ENCODE measurements around the gene GRIK1.

Gene GRIK1

GRCh38 chr21:29649406-29649814 lies 290.4 kb downstream of the GRIK1 start:
- Histone ChIP-seq H4K20me1 (ENCODE audit: insufficient read depth, low read length, poor library complexity, severe bottlenecking) (no peaks in the 10 kb centered on the region), H3K4me1 (ENCODE audit: insufficient read depth, low read length, poor library complexity, severe bottlenecking) (no peaks in the 10 kb centered on the region), H3K9ac (ENCODE audit: low read depth, low read length, poor library complexity, severe bottlenecking) (no peak overlapping the region), H3F3A (ENCODE audit: low read depth) (no peaks in the 10 kb centered on the region), H2AFZ (ENCODE audit: low read length) (no peak overlapping the region), H3K9me3 (ENCODE audit: insufficient read depth, low read depth, low read length) (no peaks in the 10 kb centered on the region), H3K27me3 (ENCODE audit: insufficient read depth, low read length, poor library complexity, severe bottlenecking) (no peaks in the 10 kb centered on the region), H3K4me2 (ENCODE audit: low read depth, low read length, poor library complexity, severe bottlenecking) (no peak overlapping the region), H3K79me2 (ENCODE audit: insufficient read depth, low read length) (no peaks in the 10 kb centered on the region), H3K36me3 (ENCODE audit: insufficient read depth, low read length) (no peaks in the 10 kb centered on the region), H3K9me2 (replicated peaks; ENCODE audit: low read depth, low read length) (no peaks in the 10 kb centered on the region), H3K4me3 (ENCODE audit: low read length, poor library complexity, severe bottlenecking) (no peak overlapping the region)
- TF ChIP-seq, protein P1, sequence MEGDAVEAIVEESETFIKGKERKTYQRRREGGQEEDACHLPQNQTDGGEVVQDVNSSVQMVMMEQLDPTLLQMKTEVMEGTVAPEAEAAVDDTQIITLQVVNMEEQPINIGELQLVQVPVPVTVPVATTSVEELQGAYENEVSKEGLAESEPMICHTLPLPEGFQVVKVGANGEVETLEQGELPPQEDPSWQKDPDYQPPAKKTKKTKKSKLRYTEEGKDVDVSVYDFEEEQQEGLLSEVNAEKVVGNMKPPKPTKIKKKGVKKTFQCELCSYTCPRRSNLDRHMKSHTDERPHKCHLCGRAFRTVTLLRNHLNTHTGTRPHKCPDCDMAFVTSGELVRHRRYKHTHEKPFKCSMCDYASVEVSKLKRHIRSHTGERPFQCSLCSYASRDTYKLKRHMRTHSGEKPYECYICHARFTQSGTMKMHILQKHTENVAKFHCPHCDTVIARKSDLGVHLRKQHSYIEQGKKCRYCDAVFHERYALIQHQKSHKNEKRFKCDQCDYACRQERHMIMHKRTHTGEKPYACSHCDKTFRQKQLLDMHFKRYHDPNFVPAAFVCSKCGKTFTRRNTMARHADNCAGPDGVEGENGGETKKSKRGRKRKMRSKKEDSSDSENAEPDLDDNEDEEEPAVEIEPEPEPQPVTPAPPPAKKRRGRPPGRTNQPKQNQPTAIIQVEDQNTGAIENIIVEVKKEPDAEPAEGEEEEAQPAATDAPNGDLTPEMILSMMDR (conservative IDR thresholded peaks at IDR 0.05; ENCODE audit: low read length): no peak
- TF ChIP-seq EZH2phosphoT487 (IDR thresholded peaks at IDR 0.05; ENCODE audit: borderline replicate concordance): no peak

DNA sequence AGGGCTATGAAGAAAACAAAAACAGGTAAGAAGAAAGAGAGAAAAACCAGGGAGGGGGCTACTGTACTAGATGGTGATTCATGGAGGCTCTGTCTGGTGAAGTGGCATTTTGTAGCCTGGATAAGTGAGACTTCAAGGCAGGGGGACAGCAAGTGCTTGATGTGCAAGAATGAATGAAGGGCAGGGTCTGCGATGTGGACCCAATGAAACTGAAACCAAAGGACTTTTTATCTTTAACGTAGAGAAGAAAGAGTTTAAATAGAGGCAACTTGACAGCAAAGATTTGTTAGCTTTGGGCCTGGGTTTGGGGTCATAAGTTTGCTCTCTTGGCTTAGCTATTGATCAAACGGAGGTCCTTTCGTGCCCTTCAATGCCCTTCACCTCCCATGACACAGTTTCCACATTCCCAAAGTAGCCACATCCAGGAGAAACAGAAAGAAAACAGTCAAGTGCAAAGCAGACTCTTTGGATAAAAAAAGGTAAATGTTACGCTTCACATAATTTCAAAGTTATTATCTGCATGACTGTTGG lies 291.0 kb downstream of the GRIK1 start:
- Histone ChIP-seq H3K79me2 (ENCODE audit: insufficient read depth, low read length) (no peaks in the 10 kb centered on the region), H3K4me2 (ENCODE audit: low read depth, low read length, poor library complexity, severe bottlenecking) (no peak overlapping the region), H3K9ac (ENCODE audit: low read depth, low read length, poor library complexity, severe bottlenecking) (no peak overlapping the region), H3K9me3 (ENCODE audit: insufficient read depth, low read depth, low read length) (no peaks in the 10 kb centered on the region), H3F3A (ENCODE audit: low read depth) (no peaks in the 10 kb centered on the region), H3K27me3 (ENCODE audit: insufficient read depth, low read length, poor library complexity, severe bottlenecking) (no peaks in the 10 kb centered on the region), H4K20me1 (ENCODE audit: insufficient read depth, low read length, poor library complexity, severe bottlenecking) (no peaks in the 10 kb centered on the region), H3K9me2 (replicated peaks; ENCODE audit: low read depth, low read length) (no peaks in the 10 kb centered on the region), H3K4me3 (ENCODE audit: low read length, poor library complexity, severe bottlenecking) (no peak overlapping the region), H3K36me3 (ENCODE audit: insufficient read depth, low read length) (no peaks in the 10 kb centered on the region), H2AFZ (ENCODE audit: low read length) (no peak overlapping the region), H3K4me1 (ENCODE audit: insufficient read depth, low read length, poor library complexity, severe bottlenecking) (no peaks in the 10 kb centered on the region)
- TF ChIP-seq, protein P1 (conservative IDR thresholded peaks at IDR 0.05; ENCODE audit: low read length): no peak
- TF ChIP-seq EZH2phosphoT487 (IDR thresholded peaks at IDR 0.05; ENCODE audit: borderline replicate concordance): no peak

DNA sequence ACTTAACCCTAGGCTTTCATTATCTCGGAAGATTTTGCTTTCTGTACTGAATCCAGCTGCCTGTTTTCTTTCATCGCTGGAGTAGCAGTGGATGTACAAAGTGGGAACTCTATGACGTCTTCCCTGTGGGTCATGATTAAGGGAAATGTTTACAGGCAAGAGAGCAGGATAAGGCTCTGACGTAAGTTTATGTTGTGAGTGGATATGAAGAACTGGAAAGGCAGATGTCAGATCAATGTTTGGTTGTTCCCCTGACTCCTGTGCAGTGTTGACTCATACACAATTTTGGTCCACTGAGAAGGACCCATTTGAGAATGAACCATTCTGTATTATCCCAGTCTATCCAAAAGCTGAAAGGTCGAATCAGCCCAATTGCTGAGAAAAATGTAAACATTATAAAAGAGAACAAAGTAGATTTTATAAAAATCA lies 292.4 kb downstream of the GRIK1 start:
- H3K4me2 ChIP-seq (ENCODE audit: low read depth, low read length, poor library complexity, severe bottlenecking): no peak overlapping the region
- H2AFZ ChIP-seq (ENCODE audit: low read length): no peak overlapping the region
- H3K9me2 ChIP-seq (replicated peaks; ENCODE audit: low read depth, low read length): no peaks in the 10 kb centered on the region

More for the DNA sequence above, 292.4 kb downstream of the GRIK1 start:
- H3K9ac ChIP-seq (ENCODE audit: low read depth, low read length, poor library complexity, severe bottlenecking): no peak overlapping the region
- no peaks in the 10 kb centered on the region for H3K9me3 ChIP-seq (ENCODE audit: insufficient read depth, low read depth, low read length)
- H3K4me1 ChIP-seq (ENCODE audit: insufficient read depth, low read length, poor library complexity, severe bottlenecking): no peaks in the 10 kb centered on the region
- TF ChIP-seq, protein P1 (conservative IDR thresholded peaks at IDR 0.05; ENCODE audit: low read length): no peak
- no peak for TF ChIP-seq EZH2phosphoT487 (IDR thresholded peaks at IDR 0.05; ENCODE audit: borderline replicate concordance)
- no peaks in the 10 kb centered on the region for H4K20me1 ChIP-seq (ENCODE audit: insufficient read depth, low read length, poor library complexity, severe bottlenecking)
- no peaks in the 10 kb centered on the region for H3K36me3 ChIP-seq (ENCODE audit: insufficient read depth, low read length)
- H3K79me2 ChIP-seq (ENCODE audit: insufficient read depth, low read length): no peaks in the 10 kb centered on the region
- no peak overlapping the region for H3K4me3 ChIP-seq (ENCODE audit: low read length, poor library complexity, severe bottlenecking)
- H3F3A ChIP-seq (ENCODE audit: low read depth): no peaks in the 10 kb centered on the region
- H3K27me3 ChIP-seq (ENCODE audit: insufficient read depth, low read length, poor library complexity, severe bottlenecking): no peaks in the 10 kb centered on the region

All from Loucy (cell line).